Panc1 (cell line): ENCODE data around the gene LARP7. TPM values are rescaled to one million over a fixed set of nuclear protein-coding genes. Genes with fewer than 3 reads are reported as not detected.
"Not testable (repeated sequence)": the region's sequence is repeated elsewhere in the genome, so short reads cannot be mapped to it uniquely, and the experiment has no call there.

ENCODE experiments used
- ATAC-seq: fragments of 200-7000 bp; cut with Tn5 transposase; 2 replicates; pipeline ENCODE4 v1.9.1; 2020; ENCODE audit warnings: mild to moderate bottlenecking, moderate library complexity
- BruUV-seq: library from RNA; stranded (reverse); fragments of 400-500 nt; replicated peaks from 2 replicates; lab custom pipeline; 2021; lab: Mats Ljungman, UMichigan
- CTCF ChIA-PET: fragments of 300-600 bp; sonication (Branson Sonifier 250); formaldehyde crosslinking; loops from one replicate; lab custom pipeline; 2022; ENCODE audit warnings: antibody characterized with exemption; lab: Charles Lee
- POLR2A ChIA-PET: fragments of 300-600 bp; sonication (Branson Sonifier 250); formaldehyde crosslinking; loops from one replicate; lab custom pipeline; 2022; ENCODE audit warnings: antibody characterized with exemption; lab: Charles Lee
- DNase-seq: peaks from one replicate; pipeline ENCODE4 v3.0.0-alpha.2; 2010; ENCODE audit warnings: low read depth, low spot score
- H3K27ac ChIP-seq: 2 replicates; pipeline ENCODE4 v1.5.1; 2011; ENCODE audit warnings: mild to moderate bottlenecking, low read length, inconsistent platforms
- H3K27me3 ChIP-seq: fragments of 200-500 bp; sonication (Bioruptor generic); 2 replicates; pipeline ENCODE4 v1.6.0; 2014; ENCODE audit warnings: low read length, inconsistent platforms; ENCODE audit not compliant: control insufficient read depth, insufficient read depth
- H3K36me3 ChIP-seq: fragments of 200-500 bp; sonication (Bioruptor generic); 2 replicates; pipeline ENCODE4 v1.5.1; 2014; ENCODE audit warnings: inconsistent platforms, mild to moderate bottlenecking, low read length, moderate library complexity; ENCODE audit not compliant: control insufficient read depth, insufficient read depth
- H3K4me1 ChIP-seq: 2 replicates; pipeline ENCODE4 v1.5.1; 2011; ENCODE audit warnings: inconsistent platforms, mild to moderate bottlenecking, low read length, moderate library complexity; ENCODE audit not compliant: control insufficient read depth, insufficient read depth
- H3K4me3 ChIP-seq, 2 experiments: 2 replicates each; pipeline ENCODE4 v1.5.1; 2011 to 2012; ENCODE audit warnings: low read depth in 2 of 2, low read length in 2 of 2, mild to moderate bottlenecking in 2 of 2, inconsistent platforms in 1 of 2, moderate library complexity in 1 of 2
- H3K9me3 ChIP-seq: fragments of 200-500 bp; sonication (Bioruptor generic); 2 replicates; pipeline ENCODE4 v1.5.1; 2014; ENCODE audit warnings: low read depth, mild to moderate bottlenecking, inconsistent platforms, low read length, moderate library complexity; ENCODE audit not compliant: control insufficient read depth, insufficient read depth
- CTCF ChIP-seq: fragments of 450-650 bp; IDR thresholded peaks from 2 replicates; pipeline ENCODE4 v1.5.1; 2017; ENCODE audit warnings: mild to moderate bottlenecking
- POLR2AphosphoS5 ChIP-seq: IDR thresholded peaks from 2 replicates; pipeline ENCODE4 v1.6.1; 2012; ENCODE audit warnings: mild to moderate bottlenecking, low read depth, low read length, moderate library complexity
- REST ChIP-seq, 2 experiments: IDR thresholded peaks; 2 replicates each; pipeline ENCODE4 v1.6.1; 2011 to 2012; ENCODE audit warnings: low read depth in 2 of 2, control low read depth in 1 of 2, low read length in 1 of 2, mild to moderate bottlenecking in 1 of 2, moderate library complexity in 1 of 2; ENCODE audit not compliant: insufficient read depth in 1 of 2
- SIN3A ChIP-seq: IDR thresholded peaks from 2 replicates; pipeline ENCODE4 v1.6.1; 2012; ENCODE audit warnings: low read depth, mild to moderate bottlenecking, low read length, moderate library complexity, borderline replicate concordance; ENCODE audit not compliant: insufficient read depth
- TCF7L2 ChIP-seq: IDR thresholded peaks from 2 replicates; pipeline ENCODE4 v1.6.1; 2011; ENCODE audit warnings: mild to moderate bottlenecking, low read depth, low read length, inconsistent platforms
- in situ Hi-C: cut with HindIII; loops from 2 replicates; pipeline ENCODE4 v1.10.0; 2016; ENCODE audit warnings: low sequenced_read_pairs, low pct_unique_long_range_greater_than_20kb
- intact Hi-C: fragments of 100-400 bp; cut with micrococcal nuclease; formaldehyde crosslinking; loops from one replicate; pipeline ENCODE4 v1.10.0; 2022; ENCODE audit not compliant: unreplicated experiment
- total RNA-seq: library from RNA; stranded (reverse); gene quantifications from one replicate; pipeline ENCODE4 v1.2.1, GENCODE V29; 2021; ENCODE audit not compliant: unreplicated experiment

LARP7 gene
- total RNA-seq, 1 experiment from 2014 or later, result 21.7 TPM

DNA sequence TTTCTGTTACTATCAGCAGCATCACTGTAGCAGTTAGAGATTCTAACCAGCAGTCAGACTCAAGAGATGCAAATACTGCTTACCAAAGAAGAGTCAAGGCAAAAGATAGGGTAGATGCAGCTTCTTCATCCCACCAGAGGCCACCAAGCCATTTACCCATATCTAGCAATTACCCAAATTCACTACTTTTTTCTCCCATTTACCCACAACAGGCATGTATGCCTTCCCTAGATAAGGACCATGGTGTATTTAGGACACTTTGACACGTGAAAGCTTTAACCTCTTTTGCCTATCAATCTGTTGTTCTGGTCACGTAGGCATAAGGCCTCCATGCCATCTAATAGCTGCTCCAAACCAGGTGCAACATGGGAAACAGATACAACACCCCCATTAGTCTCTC lies 5.6 kb downstream of the LARP7 start:
- TF ChIP-seq TCF7L2, result no peak
- TF ChIP-seq POLR2AphosphoS5, result no peak
- TF ChIP-seq CTCF, result no peak
- TF ChIP-seq REST (IDR thresholded peaks at IDR 0.05; ENCODE audit: insufficient read depth in 1 of 2, low read depth in 2 of 2, low read length in 1 of 2), result no peak
- no peak for TF ChIP-seq SIN3A
- ATAC-seq (no peak), DNase-seq (no peak)
- Histone ChIP-seq H3K4me3 (no peak overlapping the region), H3K27ac (no peak overlapping the region), H3K27me3 (no peaks in the 10 kb centered on the region), H3K36me3 (peaks cover 25% of the 10 kb centered on the region), H3K4me1 (0 out of 2 replicates have a peak, but pooled peaks cover 3% of the 10 kb centered on the region), H3K9me3 (no peaks in the 10 kb centered on the region)
- intact Hi-C loops, result no loop called here
- ChIA-PET CTCF (interaction anchor here (0.5 kb wide), 1 partner anchor 286 kb away, joined by 4 read pairs; no protein-coding TSS in a partner anchor), POLR2A (no interaction called here)
- in situ Hi-C loops, result no loop called here
- no TSS peak for BruUV-seq

- DNase-seq, H3K27me3 ChIP-seq, in situ Hi-C loops, H3K27ac ChIP-seq, H3K4me1 ChIP-seq, BruUV-seq, ATAC-seq, intact Hi-C loops, H3K4me3 ChIP-seq, H3K9me3 ChIP-seq, POLR2A ChIA-PET, CTCF ChIA-PET: not testable (repeated sequence)
- H3K36me3 ChIP-seq, result peaks cover 31% of the 10 kb centered on the region
Observed at GRCh38 chr4:112644595-112645535, 7.9 kb downstream of the LARP7 start.
